Gastrocnemius medialis (tissue), 4 donors: Measurements from ENCODE around the gene JAML.

ENCODE experiments used
- POLR2A ChIP-seq, 2 donors: fragments of 450-650 bp; IDR thresholded peaks; one replicate each; pipeline ENCODE4 v1.6.1; 2017; ENCODE audit warnings: antibody characterized with exemption in 2 of 2, mild to moderate bottlenecking in 2 of 2, moderate library complexity in 2 of 2
- TF ChIP-seq, protein P1 (sequence below), 5 experiments: fragments of 450-650 bp in 3 of 5; fragments of 200-600 bp in 2 of 5; sonication (generic) in 2 of 5; IDR thresholded peaks in 4 of 5; conservative IDR thresholded peaks in 1 of 5; 1 replicate in 4 of 5; 2 replicates in 1 of 5; pipeline ENCODE4 v1.5.1; 2016 to 2019; ENCODE audit warnings: antibody characterized with exemption in 5 of 5, mild to moderate bottlenecking in 3 of 5, moderate library complexity in 3 of 5

DNA sequence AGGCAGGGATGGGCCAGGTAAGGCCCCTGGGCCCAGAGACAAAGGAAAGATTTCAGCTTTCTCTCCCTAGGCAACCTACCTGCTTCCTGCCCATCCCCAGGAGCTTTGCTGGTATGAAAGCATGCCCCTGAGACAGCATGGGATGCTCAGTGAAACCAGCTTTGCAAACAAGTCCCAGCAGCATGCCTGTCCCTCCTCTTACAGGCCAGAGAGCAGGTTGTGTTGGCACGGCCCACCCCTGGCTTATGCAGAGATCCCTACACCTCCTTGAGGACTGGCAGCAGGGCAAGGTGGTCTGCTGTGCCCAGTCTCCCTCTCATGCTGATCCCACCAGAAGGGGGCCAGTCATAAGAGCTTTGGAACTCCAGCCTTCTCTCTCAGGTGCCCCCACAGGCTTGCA lies 75.3 kb downstream of the JAML start:
- TF ChIP-seq, protein P1, sequence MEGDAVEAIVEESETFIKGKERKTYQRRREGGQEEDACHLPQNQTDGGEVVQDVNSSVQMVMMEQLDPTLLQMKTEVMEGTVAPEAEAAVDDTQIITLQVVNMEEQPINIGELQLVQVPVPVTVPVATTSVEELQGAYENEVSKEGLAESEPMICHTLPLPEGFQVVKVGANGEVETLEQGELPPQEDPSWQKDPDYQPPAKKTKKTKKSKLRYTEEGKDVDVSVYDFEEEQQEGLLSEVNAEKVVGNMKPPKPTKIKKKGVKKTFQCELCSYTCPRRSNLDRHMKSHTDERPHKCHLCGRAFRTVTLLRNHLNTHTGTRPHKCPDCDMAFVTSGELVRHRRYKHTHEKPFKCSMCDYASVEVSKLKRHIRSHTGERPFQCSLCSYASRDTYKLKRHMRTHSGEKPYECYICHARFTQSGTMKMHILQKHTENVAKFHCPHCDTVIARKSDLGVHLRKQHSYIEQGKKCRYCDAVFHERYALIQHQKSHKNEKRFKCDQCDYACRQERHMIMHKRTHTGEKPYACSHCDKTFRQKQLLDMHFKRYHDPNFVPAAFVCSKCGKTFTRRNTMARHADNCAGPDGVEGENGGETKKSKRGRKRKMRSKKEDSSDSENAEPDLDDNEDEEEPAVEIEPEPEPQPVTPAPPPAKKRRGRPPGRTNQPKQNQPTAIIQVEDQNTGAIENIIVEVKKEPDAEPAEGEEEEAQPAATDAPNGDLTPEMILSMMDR (IDR thresholded peaks at IDR 0.05 in 4 of 5, conservative IDR thresholded peaks at IDR 0.05 in 1 of 5): no peak
- TF ChIP-seq POLR2A (IDR thresholded peaks at IDR 0.05): no peak
